ENCODE measurements around the gene SLC9C1. TPM values are rescaled to one million over a fixed set of nuclear protein-coding genes. Genes with fewer than 3 reads are reported as not detected.

The SLC9C1 gene
- total and polyA plus RNA-seq, 2 of the 13 experiments (the other 11 are each of a cell fraction or from before 2014, with no cell fraction given) = not detected

GRCh38 chr3:112253301-112253971 lies 40.6 kb downstream of the SLC9C1 start (continued):
- TF ChIP-seq FOXA1 (IDR thresholded peaks at IDR 0.05) (no peak), FOXA1 (CRISPR knock-in tag; IDR thresholded peaks at IDR 0.05) (no peak)

- DNase-seq (ENCODE audit: low spot score) (no peak), ATAC-seq (no peak), FAIRE-seq (no peak)
- intact Hi-C loops (cut with micrococcal nuclease; ENCODE audit: unreplicated experiment) (no loop called here), in situ Hi-C loops (cut with HindIII; ENCODE audit: extremely low pct_ligation_motif_present, low pct_unique_long_range_greater_than_20kb) (no loop called here)
- Histone ChIP-seq H3K9ac (ENCODE audit: insufficient read depth, low read depth, low read length) (no peak overlapping the region), H3K27me3 (ENCODE audit: control insufficient read depth in 1 of 2, insufficient read depth in 2 of 2, low read length in 2 of 2) (no peaks in the 10 kb centered on the region), H4K20me1 (ENCODE audit: insufficient read depth, low read length) (no peaks in the 10 kb centered on the region), H3K4me3 (replicated peaks in 1 of 3; ENCODE audit: insufficient read depth in 1 of 3, low read depth in 2 of 3, low read length in 3 of 3) (no peak overlapping the region), H2AFZ (ENCODE audit: low read length) (no peak overlapping the region), H3K4me1 (ENCODE audit: insufficient read depth, low read length) (no peaks in the 10 kb centered on the region), H3K9me3 (ENCODE audit: low read length) (peaks cover 24% of the 10 kb centered on the region; the same call in 1 of the 2 replicates), H3K4me2 (ENCODE audit: low read depth, low read length) (no peak overlapping the region), H3K36me3 (replicated peaks in 1 of 2; ENCODE audit: control insufficient read depth in 1 of 2, insufficient read depth in 2 of 2, low read length in 2 of 2) (no peaks in the 10 kb centered on the region), H3K27ac (ENCODE audit: extremely low read length, insufficient read depth, low read length) (no peak overlapping the region), H3K79me2 (ENCODE audit: insufficient read depth, low read length) (no peaks in the 10 kb centered on the region)
- CTCF ChIA-PET (ENCODE audit: low intra/inter-chr PET ratio, low total read pairs) = no interaction called here
- WGBS (ENCODE audit: low lambda C conversion rate) = 0% methylated on average over 4 of the region's 4 CpGs
- TF ChIP-seq SRSF4 (IDR thresholded peaks at IDR 0.05; ENCODE audit: low read depth, low read length, poor library complexity, severe bottlenecking) (no peak), ZNF337 (CRISPR knock-in tag; IDR thresholded peaks at IDR 0.05; ENCODE audit: borderline replicate concordance, low read depth) (no peak), PHF21A (CRISPR knock-in tag; IDR thresholded peaks at IDR 0.05) (no peak), KAT2B (IDR thresholded peaks at IDR 0.05; ENCODE audit: borderline replicate concordance, low read depth, low read length) (no peak), ZSCAN25 (CRISPR knock-in tag; IDR thresholded peaks at IDR 0.05) (no peak), SMYD3 (CRISPR knock-in tag; IDR thresholded peaks at IDR 0.05) (no peak), ZNF431 (CRISPR knock-in tag; IDR thresholded peaks at IDR 0.05; ENCODE audit: borderline replicate concordance, low read depth) (no peak), FOSL1 (CRISPR knock-in tag; IDR thresholded peaks at IDR 0.05; ENCODE audit: borderline replicate concordance) (no peak), PCBP1 (IDR thresholded peaks at IDR 0.05; ENCODE audit: borderline replicate concordance, low read depth, low read length) (no peak), ZKSCAN8 (CRISPR knock-in tag; IDR thresholded peaks at IDR 0.05; ENCODE audit: borderline replicate concordance) (no peak), PCBP2 (optimal IDR thresholded peaks at IDR 0.05; ENCODE audit: low read depth, low read length, poor library complexity, severe bottlenecking) (no peak), ZBTB33 (CRISPR knock-in tag; IDR thresholded peaks at IDR 0.05) (no peak), ZEB1 (IDR thresholded peaks at IDR 0.05; ENCODE audit: insufficient replicate concordance, low read depth) (no peak), ZNF530 (CRISPR knock-in tag; IDR thresholded peaks at IDR 0.05; ENCODE audit: low read depth) (no peak), REPIN1 (CRISPR knock-in tag; IDR thresholded peaks at IDR 0.05; ENCODE audit: borderline replicate concordance, low read depth) (no peak)
- POLR2A ChIA-PET = no interaction called here
- no TSS peak for BruUV-seq (replicated peaks)
These were observed 46.1 kb downstream of the SLC9C1 start for GRCh38 chr3:112247900-112248299.
